ENCODE data around the gene ZRANB3.
"Not testable (repeated sequence)": the region's sequence is repeated elsewhere in the genome, so short reads cannot be mapped to it uniquely, and the experiment has no call there.

ZRANB3 gene

GRCh38 chr2:135552887-135553286, 21.9 kb upstream of the ZRANB3 start:
- H3K27ac ChIP-seq = no peak overlapping the region
- TF ChIP-seq, protein P1, sequence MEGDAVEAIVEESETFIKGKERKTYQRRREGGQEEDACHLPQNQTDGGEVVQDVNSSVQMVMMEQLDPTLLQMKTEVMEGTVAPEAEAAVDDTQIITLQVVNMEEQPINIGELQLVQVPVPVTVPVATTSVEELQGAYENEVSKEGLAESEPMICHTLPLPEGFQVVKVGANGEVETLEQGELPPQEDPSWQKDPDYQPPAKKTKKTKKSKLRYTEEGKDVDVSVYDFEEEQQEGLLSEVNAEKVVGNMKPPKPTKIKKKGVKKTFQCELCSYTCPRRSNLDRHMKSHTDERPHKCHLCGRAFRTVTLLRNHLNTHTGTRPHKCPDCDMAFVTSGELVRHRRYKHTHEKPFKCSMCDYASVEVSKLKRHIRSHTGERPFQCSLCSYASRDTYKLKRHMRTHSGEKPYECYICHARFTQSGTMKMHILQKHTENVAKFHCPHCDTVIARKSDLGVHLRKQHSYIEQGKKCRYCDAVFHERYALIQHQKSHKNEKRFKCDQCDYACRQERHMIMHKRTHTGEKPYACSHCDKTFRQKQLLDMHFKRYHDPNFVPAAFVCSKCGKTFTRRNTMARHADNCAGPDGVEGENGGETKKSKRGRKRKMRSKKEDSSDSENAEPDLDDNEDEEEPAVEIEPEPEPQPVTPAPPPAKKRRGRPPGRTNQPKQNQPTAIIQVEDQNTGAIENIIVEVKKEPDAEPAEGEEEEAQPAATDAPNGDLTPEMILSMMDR (conservative IDR thresholded peaks at IDR 0.05) = no peak
- TF ChIP-seq ZFX (IDR thresholded peaks at IDR 0.05) = no peak

- TF ChIP-seq ZFX (IDR thresholded peaks at IDR 0.05) = no peak
- TF ChIP-seq, protein P1 (conservative IDR thresholded peaks at IDR 0.05) = no peak
Measured at GRCh38 chr2:135551356-135551755, 20.3 kb upstream of the ZRANB3 start.

DNA sequence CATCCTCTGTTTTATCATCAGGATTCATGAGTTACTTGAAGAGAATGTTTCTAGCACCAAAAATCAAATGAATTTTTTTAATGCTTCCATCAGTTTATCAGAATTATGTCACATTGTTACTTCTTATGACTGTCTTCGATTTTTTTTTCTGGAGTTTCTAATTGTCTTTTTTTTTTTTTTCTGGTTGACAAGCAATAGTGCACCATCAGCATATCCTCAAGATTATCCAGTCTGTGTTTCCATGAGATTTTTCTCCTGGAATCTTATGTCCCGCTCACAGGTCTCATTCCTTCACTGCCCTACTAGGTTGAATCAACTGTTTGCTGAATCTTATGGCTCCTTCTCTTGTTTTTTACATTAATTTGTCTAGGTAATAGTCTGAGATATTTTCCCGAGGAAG, 16.3 kb upstream of the ZRANB3 start:
- H3K27ac ChIP-seq = no peak overlapping the region
- TF ChIP-seq, protein P1 (conservative IDR thresholded peaks at IDR 0.05) = no peak
- no peak for TF ChIP-seq ZFX (IDR thresholded peaks at IDR 0.05)

More at GRCh38 chr2:135551356-135551755, 20.3 kb upstream of the ZRANB3 start:
- no peak overlapping the region for H3K27ac ChIP-seq

DNA sequence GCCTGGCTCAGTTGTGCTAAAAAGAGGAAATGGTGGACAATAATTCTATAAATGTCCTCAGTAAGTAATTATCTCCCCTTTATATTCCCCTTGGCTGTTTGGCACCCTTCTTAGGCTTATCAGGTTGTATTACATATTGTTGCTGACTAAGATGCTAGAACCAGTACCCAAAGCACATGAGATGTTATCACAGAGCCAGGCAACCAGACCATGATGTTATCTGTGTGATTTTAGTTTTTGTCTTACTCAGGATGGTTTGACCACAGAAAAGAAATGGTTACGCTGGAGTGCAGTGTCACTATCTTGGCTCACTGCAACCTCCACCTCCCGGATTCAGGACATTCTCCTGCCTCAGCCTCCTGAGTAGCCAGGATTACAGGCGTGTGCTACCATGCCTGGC, 15.4 kb upstream of the ZRANB3 start:
- no peak overlapping the region for H3K27ac ChIP-seq
- TF ChIP-seq, protein P1 (conservative IDR thresholded peaks at IDR 0.05) = no peak
- no peak for TF ChIP-seq ZFX (IDR thresholded peaks at IDR 0.05)

DNA sequence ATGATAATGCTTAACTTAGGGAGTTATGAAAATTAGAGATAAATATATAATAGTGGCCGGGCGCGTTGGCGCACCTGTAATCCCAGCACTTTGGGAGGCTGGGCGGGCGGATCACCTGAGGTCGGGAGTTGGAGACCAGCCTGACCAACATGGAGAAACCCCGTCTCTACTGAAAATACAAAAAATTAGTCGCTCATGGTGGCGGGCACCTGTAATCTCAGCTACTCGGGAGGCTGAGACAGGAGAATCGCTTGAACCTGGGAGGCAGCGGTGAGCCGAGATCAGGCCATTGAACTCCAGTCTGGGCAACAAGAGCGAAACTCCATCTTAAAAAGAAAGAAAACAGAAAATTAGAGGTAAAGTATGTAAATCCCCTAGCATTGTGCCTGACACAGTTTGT, 2.5 kb upstream of the ZRANB3 start:
- H3K27ac ChIP-seq = not testable (repeated sequence)

DNA sequence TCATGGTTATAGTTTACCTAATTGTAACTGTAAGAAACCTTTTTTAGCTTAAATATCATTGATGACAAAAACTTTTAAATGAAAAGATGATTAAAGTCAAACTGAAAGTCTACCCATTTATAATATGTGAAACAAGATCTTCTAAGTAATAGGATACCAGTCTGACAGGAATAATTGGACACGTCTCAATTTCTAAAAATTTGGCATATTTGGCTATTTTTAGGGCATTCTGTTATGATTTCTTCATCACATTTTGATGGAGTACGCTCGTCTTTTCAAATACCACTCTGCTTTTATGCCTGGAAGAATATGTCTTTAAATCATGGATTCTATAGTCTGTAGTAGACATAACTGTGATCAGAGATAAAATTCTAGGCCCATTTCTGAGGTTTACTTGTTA, 1.6 kb upstream of the ZRANB3 start:
- TF ChIP-seq, protein P1 (conservative IDR thresholded peaks at IDR 0.05) = no peak
- TF ChIP-seq ZFX (IDR thresholded peaks at IDR 0.05) = no peak
- H3K27ac ChIP-seq = no peak overlapping the region

DNA sequence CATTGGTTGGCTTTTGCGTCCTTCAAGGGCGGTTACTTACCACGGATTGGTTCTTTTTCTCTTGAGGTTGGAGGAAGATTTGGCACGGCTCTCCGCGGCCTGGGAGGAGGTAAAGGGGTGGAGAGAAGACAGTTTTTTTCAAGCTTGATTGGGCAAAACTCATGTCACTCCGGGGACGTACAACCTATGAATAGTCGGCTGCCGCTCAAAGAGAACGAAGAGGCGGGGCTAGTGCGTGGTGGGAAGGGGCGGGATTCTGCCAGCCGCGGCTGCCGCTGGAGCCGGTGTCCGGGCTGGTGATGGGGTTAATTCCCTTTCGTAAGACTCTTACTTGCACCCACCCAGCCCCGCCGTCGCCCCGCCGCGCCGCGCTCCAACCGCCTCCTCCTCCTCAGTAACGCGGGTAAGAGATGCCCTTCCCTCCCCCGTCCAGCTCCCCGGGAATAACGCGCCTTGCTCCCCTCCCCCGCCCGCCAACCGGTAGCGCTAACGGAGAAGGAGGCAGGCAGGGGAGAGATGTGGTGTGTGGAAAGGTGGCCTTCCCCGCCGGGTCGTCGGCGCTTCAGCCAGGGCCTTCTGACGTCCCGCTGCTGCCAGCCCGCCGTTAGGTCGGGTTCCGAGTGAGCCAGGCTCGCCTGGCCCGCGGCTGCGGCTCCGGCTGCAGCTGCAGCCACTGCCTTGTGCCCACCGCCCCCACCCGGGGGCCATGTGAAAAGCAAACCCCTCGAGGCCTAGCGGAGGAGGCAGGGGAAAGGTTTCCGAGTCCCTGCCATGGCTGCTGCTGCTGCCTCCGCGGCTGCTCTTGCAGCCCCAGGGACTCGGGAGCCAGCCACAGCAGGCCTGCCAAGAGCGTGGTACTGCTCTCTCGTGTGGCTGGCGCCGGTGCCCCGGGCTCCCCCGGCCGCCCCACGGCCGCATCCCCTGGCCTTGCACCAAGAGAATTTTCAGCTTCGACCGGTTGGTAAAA, 496 bp upstream of the ZRANB3 start, which contains the start of gene R3HDM1:
TSS of gene R3HDM1 (plus strand) at position 254 of the 967 bp plus-strand sequence. CDS start 73,362 bp downstream, outside the sequence.
- peak; percentile 70 for TF ChIP-seq ZFX (IDR thresholded peaks at IDR 0.05)
- TF ChIP-seq, protein P1 (conservative IDR thresholded peaks at IDR 0.05) = no peak
- peak within 1 kb of the TSS; percentile 81 for H3K27ac ChIP-seq
